Measurements from ENCODE around the gene SYTL3.
A peak's percentile ranks its signal among the peaks of the same experiment; 100 is the strongest.

SYTL3 gene

DNA sequence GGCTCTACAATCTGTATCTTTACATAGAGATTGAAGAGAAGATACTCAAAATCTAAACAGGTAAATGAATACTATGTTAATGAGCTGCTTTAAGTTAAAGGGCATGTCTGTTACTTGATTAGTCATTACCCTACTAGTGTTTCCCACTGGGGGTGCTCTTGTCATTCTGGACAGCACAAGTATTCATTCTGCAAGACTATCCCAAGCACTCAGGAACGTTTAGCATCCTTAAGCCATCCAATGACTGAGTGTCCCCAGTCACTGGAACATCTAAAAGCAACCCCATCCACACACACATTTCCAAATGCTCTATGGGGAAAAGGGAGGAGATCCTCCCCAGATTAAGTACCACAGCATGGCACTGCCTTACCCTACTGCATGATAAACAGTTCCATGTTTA lies 143.6 kb downstream of the SYTL3 start:
- Histone ChIP-seq H3K36me3 (ENCODE audit: control insufficient read depth in 1 of 2, insufficient read depth in 2 of 2, low read length in 2 of 2) (peaks cover 13 to 23% of the 10 kb centered on the region in 2 experiments), H3K79me1 (ENCODE audit: low read length) (no peaks in the 10 kb centered on the region), H3K4ac (ENCODE audit: low read depth, low read length) (peak overlapping the region; percentile 24), H2BK5ac (ENCODE audit: low read depth, low read length, poor library complexity) (no peak overlapping the region), H2BK12ac (ENCODE audit: low read length) (no peak overlapping the region), H3K18ac (ENCODE audit: low read length) (no peak overlapping the region), H3K4me2 (ENCODE audit: low read length) (no peak overlapping the region), H3K4me1 (ENCODE audit: control insufficient read depth in 1 of 2, insufficient read depth in 2 of 2, low read length in 2 of 2) (peaks cover 5 to 8% of the 10 kb centered on the region in 2 experiments), H4K12ac (ENCODE audit: low read depth, low read length) (no peak overlapping the region), H2BK120ac (ENCODE audit: insufficient read depth, low read length, poor library complexity) (no peak overlapping the region), H3K4me3 (ENCODE audit: low read depth, low read length) (no peak overlapping the region), H3K23ac (ENCODE audit: low read length) (no peak overlapping the region), H4K91ac (ENCODE audit: low read depth, low read length) (no peak overlapping the region), H3K14ac (ENCODE audit: low read length) (no peak overlapping the region), H2AFZ (ENCODE audit: insufficient read depth, low read length, poor library complexity) (no peak overlapping the region), H3K27me3 (ENCODE audit: insufficient read depth, low read length) (no peaks in the 10 kb centered on the region), H3K9ac (ENCODE audit: low read length) (no peak overlapping the region), H3K27ac (ENCODE audit: low read depth, low read length) (no peak overlapping the region), H3K79me2 (ENCODE audit: control insufficient read depth, insufficient read depth, low read length, poor library complexity) (peaks cover 35% of the 10 kb centered on the region), H4K8ac (ENCODE audit: low read depth, low read length) (no peak overlapping the region), H2AK5ac (ENCODE audit: low read length) (no peak overlapping the region), H3K9me3 (ENCODE audit: insufficient read depth, low read depth, low read length) (no peaks in the 10 kb centered on the region)
- WGBS (ENCODE audit: extremely low coverage, insufficient coverage, insufficient read length) = no CpG with 5 or more reads among the region's 1 CpG
- peak; percentile 36 to 60 for DNase-seq

DNA sequence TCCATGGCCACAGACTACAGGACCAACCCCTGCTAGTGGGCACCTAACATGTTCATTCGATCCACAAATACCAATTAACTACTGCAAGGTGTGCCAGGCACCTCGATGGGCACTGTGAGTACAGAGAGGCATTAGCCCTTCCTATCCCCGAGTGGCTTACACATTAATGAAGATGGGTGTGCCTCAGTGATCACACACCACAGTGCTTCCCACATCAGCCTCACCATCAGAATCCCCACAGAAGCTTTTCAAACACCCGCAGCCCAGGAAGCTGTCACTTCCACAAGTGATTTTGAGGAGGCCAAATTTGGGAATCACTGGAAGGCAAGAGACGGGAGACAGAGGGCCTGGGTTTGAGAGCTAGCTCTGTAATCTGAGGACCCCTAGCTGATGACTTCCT lies 145.7 kb downstream of the SYTL3 start:
- no peaks in the 10 kb centered on the region for H3K79me1 ChIP-seq (ENCODE audit: low read length)
- H3K23ac ChIP-seq (ENCODE audit: low read length) = no peak overlapping the region
- no peak overlapping the region for H2AK5ac ChIP-seq (ENCODE audit: low read length)
- H2BK12ac ChIP-seq (ENCODE audit: low read length) = no peak overlapping the region
- H3K9me3 ChIP-seq (ENCODE audit: insufficient read depth, low read depth, low read length) = no peaks in the 10 kb centered on the region
- H4K91ac ChIP-seq (ENCODE audit: low read depth, low read length) = no peak overlapping the region
- no peak overlapping the region for H2BK120ac ChIP-seq (ENCODE audit: insufficient read depth, low read length, poor library complexity)
- H3K18ac ChIP-seq (ENCODE audit: low read length) = no peak overlapping the region
- peaks cover 9 to 15% of the 10 kb centered on the region in 2 experiments for H3K36me3 ChIP-seq (ENCODE audit: control insufficient read depth in 1 of 2, insufficient read depth in 2 of 2, low read length in 2 of 2)
- no peak overlapping the region for H3K27ac ChIP-seq (ENCODE audit: low read depth, low read length)
- H3K27me3 ChIP-seq (ENCODE audit: insufficient read depth, low read length) = no peaks in the 10 kb centered on the region
- no peak overlapping the region for H3K14ac ChIP-seq (ENCODE audit: low read length)
- no peak overlapping the region for H3K4me3 ChIP-seq (ENCODE audit: low read depth, low read length)
- no peak for DNase-seq
- no peak overlapping the region for H4K12ac ChIP-seq (ENCODE audit: low read depth, low read length)
- H3K4ac ChIP-seq (ENCODE audit: low read depth, low read length) = peak overlapping the region; percentile 82
- peaks cover 9 to 18% of the 10 kb centered on the region in 2 experiments for H3K4me1 ChIP-seq (ENCODE audit: control insufficient read depth in 1 of 2, insufficient read depth in 2 of 2, low read length in 2 of 2)
- no peak overlapping the region for H3K9ac ChIP-seq (ENCODE audit: low read length)
- no peak overlapping the region for H2AFZ ChIP-seq (ENCODE audit: insufficient read depth, low read length, poor library complexity)
- H4K8ac ChIP-seq (ENCODE audit: low read depth, low read length) = no peak overlapping the region
- H2BK5ac ChIP-seq (ENCODE audit: low read depth, low read length, poor library complexity) = no peak overlapping the region
- peaks cover 37% of the 10 kb centered on the region for H3K79me2 ChIP-seq (ENCODE audit: control insufficient read depth, insufficient read depth, low read length, poor library complexity)
- no peak overlapping the region for H3K4me2 ChIP-seq (ENCODE audit: low read length)
- no CpG with 5 or more reads among the region's 5 CpGs for WGBS (ENCODE audit: extremely low coverage, insufficient coverage, insufficient read length)

DNA sequence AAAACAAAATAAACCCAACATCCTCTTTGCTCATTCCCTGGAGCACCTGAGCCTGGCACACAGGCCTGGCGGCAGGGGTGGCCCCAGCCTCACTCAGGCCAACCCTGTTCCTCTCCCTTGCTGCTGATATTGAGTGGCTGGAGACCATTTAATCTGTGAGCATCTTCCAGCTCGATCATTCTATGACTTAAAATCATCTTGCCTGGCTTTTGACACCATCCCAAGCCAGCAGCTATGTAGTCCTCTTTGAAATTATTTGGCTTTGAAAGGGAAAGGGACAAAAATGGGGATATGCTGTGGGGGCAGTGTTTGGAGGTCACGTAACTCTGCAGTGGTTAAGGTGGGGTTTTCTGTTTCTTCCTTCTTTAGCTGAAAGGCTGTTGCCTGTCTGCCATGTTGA lies 146.5 kb downstream of the SYTL3 start:
- H3K4me2 ChIP-seq (ENCODE audit: low read length) = no peak overlapping the region
- no peak overlapping the region for H2AK5ac ChIP-seq (ENCODE audit: low read length)
- H3K9me3 ChIP-seq (ENCODE audit: insufficient read depth, low read depth, low read length) = no peaks in the 10 kb centered on the region
- no peak overlapping the region for H4K91ac ChIP-seq (ENCODE audit: low read depth, low read length)
- no peak overlapping the region for H2BK5ac ChIP-seq (ENCODE audit: low read depth, low read length, poor library complexity)
- H3K4me1 ChIP-seq (ENCODE audit: control insufficient read depth in 1 of 2, insufficient read depth in 2 of 2, low read length in 2 of 2) = peaks cover 10 to 24% of the 10 kb centered on the region in 2 experiments
- peaks cover 13 to 20% of the 10 kb centered on the region in 2 experiments for H3K36me3 ChIP-seq (ENCODE audit: control insufficient read depth in 1 of 2, insufficient read depth in 2 of 2, low read length in 2 of 2)
- no peak overlapping the region for H3K9ac ChIP-seq (ENCODE audit: low read length)
- no peak overlapping the region for H2BK120ac ChIP-seq (ENCODE audit: insufficient read depth, low read length, poor library complexity)
- peak overlapping the region; percentile 82 for H3K4ac ChIP-seq (ENCODE audit: low read depth, low read length)
- no CpG with 5 or more reads among the region's 3 CpGs for WGBS (ENCODE audit: extremely low coverage, insufficient coverage, insufficient read length)
- H3K79me2 ChIP-seq (ENCODE audit: control insufficient read depth, insufficient read depth, low read length, poor library complexity) = peaks cover 42% of the 10 kb centered on the region
- no peak overlapping the region for H3K27ac ChIP-seq (ENCODE audit: low read depth, low read length)
- no peak overlapping the region for H4K12ac ChIP-seq (ENCODE audit: low read depth, low read length)
- H3K79me1 ChIP-seq (ENCODE audit: low read length) = no peaks in the 10 kb centered on the region
- H3K27me3 ChIP-seq (ENCODE audit: insufficient read depth, low read length) = no peaks in the 10 kb centered on the region
- DNase-seq = no peak
- no peak overlapping the region for H3K23ac ChIP-seq (ENCODE audit: low read length)
- no peak overlapping the region for H4K8ac ChIP-seq (ENCODE audit: low read depth, low read length)
- H3K14ac ChIP-seq (ENCODE audit: low read length) = no peak overlapping the region
- H3K18ac ChIP-seq (ENCODE audit: low read length) = no peak overlapping the region
- no peak overlapping the region for H2AFZ ChIP-seq (ENCODE audit: insufficient read depth, low read length, poor library complexity)
- H3K4me3 ChIP-seq (ENCODE audit: low read depth, low read length) = no peak overlapping the region
- H2BK12ac ChIP-seq (ENCODE audit: low read length) = no peak overlapping the region

DNA sequence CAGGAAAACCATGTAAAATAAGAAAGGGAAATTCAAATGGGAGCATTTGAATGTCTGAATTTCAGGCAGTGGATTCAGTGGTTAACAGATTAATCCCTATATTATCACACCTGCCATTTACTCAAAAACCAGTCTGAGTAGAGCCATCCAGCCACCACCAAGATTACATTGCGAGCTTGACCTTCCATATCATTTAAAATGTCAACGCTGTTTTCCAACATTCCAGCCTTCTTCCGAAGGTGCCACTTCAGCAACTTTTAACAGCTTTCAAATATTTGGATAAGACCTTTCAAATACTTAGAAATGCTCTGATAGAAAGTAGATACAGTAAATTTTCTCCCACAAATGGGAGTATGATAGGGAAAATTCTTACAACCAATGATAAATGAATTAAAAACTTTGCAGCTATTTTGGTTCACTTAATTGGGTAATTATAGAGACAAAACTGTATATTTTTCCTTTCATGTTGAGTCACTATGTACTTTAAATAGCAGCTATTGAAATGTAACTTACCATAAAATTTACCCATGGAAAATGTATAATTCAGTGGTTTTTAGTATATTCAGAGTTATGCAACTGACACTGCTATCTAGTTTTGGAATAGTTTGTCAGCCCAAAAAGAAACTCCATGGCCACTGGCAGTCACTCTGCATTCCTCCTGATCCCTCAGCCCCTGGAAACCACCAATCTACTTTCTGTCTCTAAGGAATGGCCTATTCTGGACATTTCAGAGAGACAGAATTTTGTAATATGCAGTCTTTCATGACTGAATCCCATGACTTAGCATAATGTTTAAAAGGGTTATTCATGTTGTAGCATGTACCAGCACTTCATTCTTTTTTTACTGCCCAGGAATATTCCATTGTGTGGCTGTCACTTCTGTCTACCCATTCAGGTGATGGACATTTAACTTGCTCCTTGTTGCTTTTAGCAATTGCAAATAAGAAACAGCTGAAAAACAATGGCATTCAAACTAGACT lies 147.8 kb downstream of the SYTL3 start:
- Histone ChIP-seq H4K8ac (ENCODE audit: low read depth, low read length) (no peak overlapping the region), H2BK5ac (ENCODE audit: low read depth, low read length, poor library complexity) (no peak overlapping the region), H3K36me3 (ENCODE audit: control insufficient read depth in 1 of 2, insufficient read depth in 2 of 2, low read length in 2 of 2) (peaks cover 15 to 25% of the 10 kb centered on the region in 2 experiments), H2BK12ac (ENCODE audit: low read length) (no peak overlapping the region), H2BK120ac (ENCODE audit: insufficient read depth, low read length, poor library complexity) (no peak overlapping the region), H3K4me2 (ENCODE audit: low read length) (no peak overlapping the region), H3K18ac (ENCODE audit: low read length) (no peak overlapping the region), H3K27me3 (ENCODE audit: insufficient read depth, low read length) (no peaks in the 10 kb centered on the region), H4K12ac (ENCODE audit: low read depth, low read length) (no peak overlapping the region), H2AK5ac (ENCODE audit: low read length) (no peak overlapping the region), H3K23ac (ENCODE audit: low read length) (no peak overlapping the region), H3K4me1 (ENCODE audit: control insufficient read depth in 1 of 2, insufficient read depth in 2 of 2, low read length in 2 of 2) (peaks cover 15 to 29% of the 10 kb centered on the region in 2 experiments), H3K27ac (ENCODE audit: low read depth, low read length) (no peak overlapping the region), H3K9ac (ENCODE audit: low read length) (no peak overlapping the region), H3K4ac (ENCODE audit: low read depth, low read length) (peak overlapping the region; percentile 68), H3K79me2 (ENCODE audit: control insufficient read depth, insufficient read depth, low read length, poor library complexity) (peaks cover 43% of the 10 kb centered on the region), H3K79me1 (ENCODE audit: low read length) (peaks cover 2% of the 10 kb centered on the region), H3K9me3 (ENCODE audit: insufficient read depth, low read depth, low read length) (no peaks in the 10 kb centered on the region), H3K14ac (ENCODE audit: low read length) (no peak overlapping the region), H4K91ac (ENCODE audit: low read depth, low read length) (no peak overlapping the region), H2AFZ (ENCODE audit: insufficient read depth, low read length, poor library complexity) (no peak overlapping the region), H3K4me3 (ENCODE audit: low read depth, low read length) (no peak overlapping the region)
- no CpG with 5 or more reads among the region's 3 CpGs for WGBS (ENCODE audit: extremely low coverage, insufficient coverage, insufficient read length)
- peak in 1 of 2 donors; percentile 68 for DNase-seq

All from trophoblast cell (in vitro differentiated cells and primary cell).